ENCODE measurements around the gene DISC1.

- TF ChIP-seq CTCF (conservative IDR thresholded peaks at IDR 0.05 in 1 of 2, IDR thresholded peaks at IDR 0.05 in 1 of 2; ENCODE audit: low read depth in 1 of 2, low read length in 2 of 2) (no peak), EZH2 (IDR thresholded peaks at IDR 0.05; ENCODE audit: low read length, missing control alignments) (no peak)
Observed at GRCh38 chr1:231964961-231965360, 338.4 kb downstream of the DISC1 start.

Measured in fibroblast of lung (primary cell).